Measurements from ENCODE around the gene TLE4. TPM values are rescaled to one million over a fixed set of nuclear protein-coding genes. Genes with fewer than 3 reads are reported as not detected.

Gene TLE4
- polyA plus RNA-seq, 1 of the 3 experiments (the other 2 are of a cell fraction), result 40.4 TPM

DNA sequence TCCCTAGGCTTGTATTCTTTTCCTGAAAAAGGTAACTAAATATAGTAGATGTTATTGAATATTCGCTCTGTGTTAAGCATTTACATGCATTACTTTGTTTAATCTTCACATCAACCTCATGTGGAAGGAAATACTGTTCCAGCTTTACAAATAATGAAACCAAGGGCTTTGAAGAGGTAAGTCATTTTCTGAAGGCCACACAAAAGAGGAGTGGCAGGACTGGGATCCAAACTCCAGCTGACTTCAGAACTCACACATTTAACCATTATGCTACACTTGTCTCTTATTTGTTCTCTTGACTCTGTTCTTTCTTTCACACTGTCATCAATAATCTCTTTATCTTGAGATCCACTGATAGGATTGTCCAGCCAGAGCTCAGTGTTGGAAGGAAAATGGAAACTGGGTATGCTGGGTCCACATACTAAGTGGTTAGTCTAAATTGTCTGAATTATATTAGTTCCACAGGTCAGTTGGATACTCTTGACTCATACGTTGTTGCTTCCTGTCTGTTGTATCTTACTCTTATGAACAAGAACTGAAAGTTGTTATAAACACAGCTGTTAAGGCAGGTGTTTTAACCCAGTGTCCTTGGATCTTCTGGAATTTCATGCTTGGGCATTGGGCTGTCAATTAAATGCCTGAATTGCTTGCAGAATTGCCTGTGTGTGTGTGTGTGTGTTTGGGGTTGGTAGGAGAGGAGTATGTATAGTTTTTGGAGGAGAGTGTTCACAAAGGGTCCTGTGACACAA, 65.6 kb downstream of the TLE4 start:
- H3F3A ChIP-seq (replicated peaks; ENCODE audit: insufficient read depth), result no peaks in the 10 kb centered on the region
- no peak overlapping the region for H3K27ac ChIP-seq (ENCODE audit: low read depth in 2 of 2, low read length in 1 of 2)
- H3K9me2 ChIP-seq, result no peaks in the 10 kb centered on the region
- H3K4me1 ChIP-seq (ENCODE audit: control insufficient read depth in 1 of 2, insufficient read depth in 2 of 2, low read depth in 1 of 2, low read length in 1 of 2), result peaks cover 2 to 5% of the 10 kb centered on the region in 2 experiments; a peak in 3 of 4 replicates
- H3K27me3 ChIP-seq (ENCODE audit: insufficient read depth), result no peaks in the 10 kb centered on the region
- TF ChIP-seq FOXJ3 (CRISPR knock-in tag; IDR thresholded peaks at IDR 0.05) (no peak), GATA2 (CRISPR knock-in tag; IDR thresholded peaks at IDR 0.05) (no peak), SIN3A (IDR thresholded peaks at IDR 0.05; ENCODE audit: borderline replicate concordance, low read depth, low read length) (no peak), GABPA (IDR thresholded peaks at IDR 0.05; ENCODE audit: low read depth) (no peak), MXI1 (IDR thresholded peaks at IDR 0.05; ENCODE audit: low read depth, low read length) (no peak), FOXM1 (IDR thresholded peaks at IDR 0.05; ENCODE audit: low read depth) (no peak), ELF1 (IDR thresholded peaks at IDR 0.05) (no peak), TEAD4 (IDR thresholded peaks at IDR 0.05; ENCODE audit: borderline replicate concordance, insufficient read depth) (no peak), JUND (IDR thresholded peaks at IDR 0.05) (no peak), RFX5 (IDR thresholded peaks at IDR 0.05; ENCODE audit: low read length) (no peak), FOSL2 (IDR thresholded peaks at IDR 0.05; ENCODE audit: borderline replicate concordance, low read depth) (no peak), CHD2 (IDR thresholded peaks at IDR 0.05; ENCODE audit: low read length, partially characterized antibody) (no peak), MEF2A (IDR thresholded peaks at IDR 0.05; ENCODE audit: borderline replicate concordance, low read depth) (no peak), NRF1 (IDR thresholded peaks at IDR 0.05; ENCODE audit: low read depth, low read length) (no peak)
- TF ChIP-seq, protein P1, sequence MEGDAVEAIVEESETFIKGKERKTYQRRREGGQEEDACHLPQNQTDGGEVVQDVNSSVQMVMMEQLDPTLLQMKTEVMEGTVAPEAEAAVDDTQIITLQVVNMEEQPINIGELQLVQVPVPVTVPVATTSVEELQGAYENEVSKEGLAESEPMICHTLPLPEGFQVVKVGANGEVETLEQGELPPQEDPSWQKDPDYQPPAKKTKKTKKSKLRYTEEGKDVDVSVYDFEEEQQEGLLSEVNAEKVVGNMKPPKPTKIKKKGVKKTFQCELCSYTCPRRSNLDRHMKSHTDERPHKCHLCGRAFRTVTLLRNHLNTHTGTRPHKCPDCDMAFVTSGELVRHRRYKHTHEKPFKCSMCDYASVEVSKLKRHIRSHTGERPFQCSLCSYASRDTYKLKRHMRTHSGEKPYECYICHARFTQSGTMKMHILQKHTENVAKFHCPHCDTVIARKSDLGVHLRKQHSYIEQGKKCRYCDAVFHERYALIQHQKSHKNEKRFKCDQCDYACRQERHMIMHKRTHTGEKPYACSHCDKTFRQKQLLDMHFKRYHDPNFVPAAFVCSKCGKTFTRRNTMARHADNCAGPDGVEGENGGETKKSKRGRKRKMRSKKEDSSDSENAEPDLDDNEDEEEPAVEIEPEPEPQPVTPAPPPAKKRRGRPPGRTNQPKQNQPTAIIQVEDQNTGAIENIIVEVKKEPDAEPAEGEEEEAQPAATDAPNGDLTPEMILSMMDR (IDR thresholded peaks at IDR 0.05), result no peak
- TF ChIP-seq, protein P2, sequence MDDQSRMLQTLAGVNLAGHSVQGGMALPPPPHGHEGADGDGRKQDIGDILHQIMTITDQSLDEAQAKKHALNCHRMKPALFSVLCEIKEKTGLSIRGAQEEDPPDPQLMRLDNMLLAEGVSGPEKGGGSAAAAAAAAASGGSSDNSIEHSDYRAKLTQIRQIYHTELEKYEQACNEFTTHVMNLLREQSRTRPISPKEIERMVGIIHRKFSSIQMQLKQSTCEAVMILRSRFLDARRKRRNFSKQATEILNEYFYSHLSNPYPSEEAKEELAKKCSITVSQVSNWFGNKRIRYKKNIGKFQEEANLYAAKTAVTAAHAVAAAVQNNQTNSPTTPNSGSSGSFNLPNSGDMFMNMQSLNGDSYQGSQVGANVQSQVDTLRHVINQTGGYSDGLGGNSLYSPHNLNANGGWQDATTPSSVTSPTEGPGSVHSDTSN (IDR thresholded peaks at IDR 0.05), result no peak
- TF ChIP-seq, protein P3, sequence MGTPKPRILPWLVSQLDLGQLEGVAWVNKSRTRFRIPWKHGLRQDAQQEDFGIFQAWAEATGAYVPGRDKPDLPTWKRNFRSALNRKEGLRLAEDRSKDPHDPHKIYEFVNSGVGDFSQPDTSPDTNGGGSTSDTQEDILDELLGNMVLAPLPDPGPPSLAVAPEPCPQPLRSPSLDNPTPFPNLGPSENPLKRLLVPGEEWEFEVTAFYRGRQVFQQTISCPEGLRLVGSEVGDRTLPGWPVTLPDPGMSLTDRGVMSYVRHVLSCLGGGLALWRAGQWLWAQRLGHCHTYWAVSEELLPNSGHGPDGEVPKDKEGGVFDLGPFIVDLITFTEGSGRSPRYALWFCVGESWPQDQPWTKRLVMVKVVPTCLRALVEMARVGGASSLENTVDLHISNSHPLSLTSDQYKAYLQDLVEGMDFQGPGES (IDR thresholded peaks at IDR 0.05; ENCODE audit: low read depth, low read length), result no peak
- TF ChIP-seq, protein P4, sequence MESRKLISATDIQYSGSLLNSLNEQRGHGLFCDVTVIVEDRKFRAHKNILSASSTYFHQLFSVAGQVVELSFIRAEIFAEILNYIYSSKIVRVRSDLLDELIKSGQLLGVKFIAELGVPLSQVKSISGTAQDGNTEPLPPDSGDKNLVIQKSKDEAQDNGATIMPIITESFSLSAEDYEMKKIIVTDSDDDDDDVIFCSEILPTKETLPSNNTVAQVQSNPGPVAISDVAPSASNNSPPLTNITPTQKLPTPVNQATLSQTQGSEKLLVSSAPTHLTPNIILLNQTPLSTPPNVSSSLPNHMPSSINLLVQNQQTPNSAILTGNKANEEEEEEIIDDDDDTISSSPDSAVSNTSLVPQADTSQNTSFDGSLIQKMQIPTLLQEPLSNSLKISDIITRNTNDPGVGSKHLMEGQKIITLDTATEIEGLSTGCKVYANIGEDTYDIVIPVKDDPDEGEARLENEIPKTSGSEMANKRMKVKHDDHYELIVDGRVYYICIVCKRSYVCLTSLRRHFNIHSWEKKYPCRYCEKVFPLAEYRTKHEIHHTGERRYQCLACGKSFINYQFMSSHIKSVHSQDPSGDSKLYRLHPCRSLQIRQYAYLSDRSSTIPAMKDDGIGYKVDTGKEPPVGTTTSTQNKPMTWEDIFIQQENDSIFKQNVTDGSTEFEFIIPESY (IDR thresholded peaks at IDR 0.05; ENCODE audit: borderline replicate concordance, low read depth), result no peak
- TF ChIP-seq, protein P5, sequence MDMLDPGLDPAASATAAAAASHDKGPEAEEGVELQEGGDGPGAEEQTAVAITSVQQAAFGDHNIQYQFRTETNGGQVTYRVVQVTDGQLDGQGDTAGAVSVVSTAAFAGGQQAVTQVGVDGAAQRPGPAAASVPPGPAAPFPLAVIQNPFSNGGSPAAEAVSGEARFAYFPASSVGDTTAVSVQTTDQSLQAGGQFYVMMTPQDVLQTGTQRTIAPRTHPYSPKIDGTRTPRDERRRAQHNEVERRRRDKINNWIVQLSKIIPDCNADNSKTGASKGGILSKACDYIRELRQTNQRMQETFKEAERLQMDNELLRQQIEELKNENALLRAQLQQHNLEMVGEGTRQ (IDR thresholded peaks at IDR 0.05; ENCODE audit: borderline replicate concordance, low read depth, low read length), result no peak
- no peak for DNase-seq
- peaks cover 32 to 59% of the 10 kb centered on the region in 2 experiments for H3K36me3 ChIP-seq (replicated peaks in 1 of 2; ENCODE audit: control insufficient read depth in 1 of 2, insufficient read depth in 2 of 2, low read length in 1 of 2)
- no peak overlapping the region for H3K4me3 ChIP-seq (ENCODE audit: low read depth in 2 of 2, low read length in 1 of 2)
- no peaks in the 10 kb centered on the region for H3K9me3 ChIP-seq
- peaks cover 19% of the 10 kb centered on the region for H4K20me1 ChIP-seq (ENCODE audit: insufficient read depth)
- POLR2A ChIA-PET, result no interaction called here
- H3K4me2 ChIP-seq, result no peak overlapping the region
- H3K9ac ChIP-seq, result no peak overlapping the region
- CTCF ChIA-PET, result interaction anchor here (1.1 to 1.7 kb wide), 2 partner anchors 12 to 17 kb away, joined by 3 to 4 read pairs; no protein-coding TSS in a partner anchor
- peaks cover 88% of the 10 kb centered on the region for H3K79me2 ChIP-seq (ENCODE audit: insufficient read depth)
- H2AFZ ChIP-seq (ENCODE audit: low read depth), result no peak overlapping the region
- 81% methylated on average over 2 of the region's 2 CpGs for WGBS (ENCODE audit: low lambda C conversion rate)

Measured in SK-N-SH (cell line).